HepG2 (cell line): ENCODE data around the gene TRIM66. TPM values are rescaled to one million over a fixed set of nuclear protein-coding genes. Genes with fewer than 3 reads are reported as not detected.

Experiments
- ATAC-seq: fragments of 200-7000 bp; cut with Tn5 transposase; 3 replicates; pipeline ENCODE4 v1.9.1; 2020; ENCODE audit warnings: mild to moderate bottlenecking, moderate library complexity
- BruUV-seq: library from RNA; stranded (reverse); fragments of 400-500 nt; replicated peaks from 2 replicates; lab custom pipeline; 2021; lab: Mats Ljungman, UMichigan
- CTCF ChIA-PET: fragments of 300-600 bp; formaldehyde crosslinking; extraction: SDS; loops from one replicate; lab custom pipeline; 2021; ENCODE audit warnings: low total read pairs, inconsistent platforms, low intra/inter-chr PET ratio; lab: Yijun Ruan, JAX
- POLR2A ChIA-PET: fragments of 350-600 bp; sonication (Branson Sonifier 250); formaldehyde crosslinking; loops from one replicate; lab custom pipeline; 2020; ENCODE audit warnings: antibody characterized with exemption, inconsistent platforms; lab: Yijun Ruan, JAX
- DNase-seq: peaks from one replicate; pipeline ENCODE4 v3.0.0-alpha.2; 2015; ENCODE audit warnings: low spot score
- FAIRE-seq: peaks from 3 replicates; lab custom pipeline; 2011; peaks lifted over from hg19 to GRCh38; lab: Jason Lieb, UNC
- H2AFZ ChIP-seq: one replicate; pipeline ENCODE4 v1.6.1; 2011; ENCODE audit warnings: low read length, inconsistent platforms
- H3K27ac ChIP-seq: fragments of 300-600 bp; 3 replicates; pipeline ENCODE4 v1.8.0; 2011; ENCODE audit warnings: mixed run types, mild to moderate bottlenecking, mixed read lengths, low read length, inconsistent platforms; ENCODE audit not compliant: insufficient read depth; ENCODE audit errors: extremely low read length
- H3K27me3 ChIP-seq, 2 experiments: fragments of 200-600 bp in 1 of 2; 2 replicates in 1 of 2; 3 replicates in 1 of 2; pipeline versions ENCODE4 v1.6.0 to v1.8.0; 2011; ENCODE audit warnings: low read length in 2 of 2, mild to moderate bottlenecking in 2 of 2, moderate library complexity in 2 of 2, inconsistent platforms in 1 of 2; ENCODE audit not compliant: insufficient read depth in 2 of 2, control insufficient read depth in 1 of 2
- H3K36me3 ChIP-seq, 2 experiments: fragments of 200-600 bp in 1 of 2; replicated peaks in 1 of 2; 2 replicates in 1 of 2; 3 replicates in 1 of 2; pipeline versions ENCODE4 v1.5.1 to v1.8.0; 2011; ENCODE audit warnings: low read length in 2 of 2, inconsistent platforms in 1 of 2; ENCODE audit not compliant: insufficient read depth in 2 of 2, control insufficient read depth in 1 of 2
- H3K4me1 ChIP-seq: 2 replicates; pipeline ENCODE4 v1.5.1; 2012; ENCODE audit warnings: low read length, inconsistent platforms; ENCODE audit not compliant: insufficient read depth
- H3K4me2 ChIP-seq: 2 replicates; pipeline ENCODE4 v1.6.0; 2011; ENCODE audit warnings: low read depth, low read length, inconsistent platforms
- H3K4me3 ChIP-seq, 3 experiments: fragments of 200-600 bp in 1 of 3; sonication (generic), shearing (Covaris generic) in 1 of 3; replicated peaks in 1 of 3; 2 replicates each; pipeline ENCODE4 v1.5.1; 2011 to 2016; ENCODE audit warnings: low read length in 3 of 3, inconsistent platforms in 2 of 3, low read depth in 2 of 3, mild to moderate bottlenecking in 2 of 3, control low read depth in 1 of 3, mixed read lengths in 1 of 3; ENCODE audit not compliant: insufficient read depth in 1 of 3
- H3K79me2 ChIP-seq: one replicate; pipeline ENCODE4 v1.6.1; 2011; ENCODE audit warnings: low read length, inconsistent platforms; ENCODE audit not compliant: insufficient read depth
- H3K9ac ChIP-seq: 2 replicates; pipeline ENCODE4 v1.6.0; 2011; ENCODE audit warnings: mild to moderate bottlenecking, low read depth, low read length, inconsistent platforms; ENCODE audit not compliant: insufficient read depth
- H3K9me3 ChIP-seq: 2 replicates; pipeline ENCODE4 v1.5.1; 2012; ENCODE audit warnings: mild to moderate bottlenecking, low read length
- H4K20me1 ChIP-seq: 2 replicates; pipeline ENCODE4 v1.6.0; 2011; ENCODE audit warnings: inconsistent platforms, mild to moderate bottlenecking, low read length, moderate library complexity; ENCODE audit not compliant: insufficient read depth
- ARHGAP35 ChIP-seq: sonication (generic); formaldehyde crosslinking; IDR thresholded peaks from 2 replicates; pipeline ENCODE4 v1.9.0; 2022; ENCODE audit warnings: mild to moderate bottlenecking, inconsistent platforms, moderate library complexity, missing genetic modification reagents, borderline replicate concordance
- RFX3 ChIP-seq: IDR thresholded peaks from 2 replicates; pipeline ENCODE4 v1.6.1; 2016; ENCODE audit warnings: missing biosample characterization, missing genetic modification reagents
- THAP11 ChIP-seq: IDR thresholded peaks from 2 replicates; pipeline ENCODE4 v1.6.1; 2016; ENCODE audit warnings: missing biosample characterization, missing genetic modification reagents
- ZNF598 ChIP-seq: sonication (generic); formaldehyde crosslinking; IDR thresholded peaks from 2 replicates; pipeline ENCODE4 v1.5.1; 2020; ENCODE audit warnings: mild to moderate bottlenecking, missing genetic modification reagents, borderline replicate concordance
- WGBS: methylation state at CpG from one replicate; pipeline ENCODE4 v1.1.6; 2017; ENCODE audit warnings: low lambda C conversion rate; 5-methylcytosine and 5-hydroxymethylcytosine counted together
- in situ Hi-C: cut with HindIII; loops from 2 replicates; pipeline ENCODE4 v1.10.0; 2017; ENCODE audit warnings: low pct_unique_long_range_greater_than_20kb; ENCODE audit not compliant: extremely low pct_ligation_motif_present
- intact Hi-C: fragments of 100-400 bp; cut with micrococcal nuclease; formaldehyde crosslinking; loops from one replicate; pipeline ENCODE4 v1.10.0; 2022; ENCODE audit not compliant: unreplicated experiment
- polyA plus RNA-seq, 8 experiments: library from polyadenylated mRNA; depleted of rRNA in 3 of 8; stranded (reverse) in 7 of 8; unstranded in 1 of 8; fragments of >200 nt; fragmentation: Illumina TruSeq in 4 of 8; extraction: Trizol in 4 of 8; gene quantifications; 2 replicates each; pipeline versions ENCODE4 v1.2.1 to v1.2.3, GENCODE V29; 2011 to 2016; ENCODE audit warnings: low read depth in 4 of 8, missing spikeins in 1 of 8, mixed read lengths in 1 of 8; ENCODE audit not compliant: insufficient read depth in 1 of 8
- total RNA-seq, 5 experiments: library from RNA; depleted of rRNA; stranded (reverse); fragments of >200 nt; fragmentation: Illumina TruSeq; extraction: Trizol; gene quantifications; 2 replicates each; pipeline ENCODE4 v1.2.3, GENCODE V29; 2016; ENCODE audit warnings: low read depth in 1 of 5
- TF ChIP-seq, protein P1 (sequence below): sonication (generic); formaldehyde crosslinking; IDR thresholded peaks from 2 replicates; pipeline ENCODE4 v1.4.0; 2020; ENCODE audit warnings: missing genetic modification reagents, mild to moderate bottlenecking, borderline replicate concordance
- TF ChIP-seq, protein P2 (sequence below): sonication (generic); formaldehyde crosslinking; IDR thresholded peaks from 2 replicates; pipeline ENCODE4 v1.5.0; 2020; ENCODE audit warnings: mild to moderate bottlenecking, low read depth, missing genetic modification reagents, borderline replicate concordance

TRIM66 gene
- total and polyA plus RNA-seq, 2 of the 13 experiments (the other 11 are each of a cell fraction or from before 2014, with no cell fraction given), result 4.9 to 6.1 TPM

DNA sequence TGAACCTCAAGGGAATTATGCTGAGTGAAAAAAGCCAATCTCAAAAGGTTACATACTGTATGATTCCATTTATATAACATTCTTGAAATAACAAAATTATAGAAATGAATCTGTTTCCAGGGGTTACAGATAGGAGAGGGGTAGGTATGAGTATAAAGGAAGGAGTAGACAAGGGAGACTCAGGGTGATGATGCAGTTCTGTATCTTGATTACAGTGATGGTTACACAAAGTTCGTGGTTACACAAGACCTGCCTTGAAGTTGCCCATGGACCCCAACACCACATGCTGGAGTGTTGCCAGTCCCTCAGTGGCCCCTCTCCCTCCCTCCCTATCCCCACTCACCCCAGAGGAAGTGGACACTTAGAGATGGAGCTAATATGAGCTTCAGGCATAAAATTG, 108.7 kb downstream of the TRIM66 start:
- TF ChIP-seq, protein P1, sequence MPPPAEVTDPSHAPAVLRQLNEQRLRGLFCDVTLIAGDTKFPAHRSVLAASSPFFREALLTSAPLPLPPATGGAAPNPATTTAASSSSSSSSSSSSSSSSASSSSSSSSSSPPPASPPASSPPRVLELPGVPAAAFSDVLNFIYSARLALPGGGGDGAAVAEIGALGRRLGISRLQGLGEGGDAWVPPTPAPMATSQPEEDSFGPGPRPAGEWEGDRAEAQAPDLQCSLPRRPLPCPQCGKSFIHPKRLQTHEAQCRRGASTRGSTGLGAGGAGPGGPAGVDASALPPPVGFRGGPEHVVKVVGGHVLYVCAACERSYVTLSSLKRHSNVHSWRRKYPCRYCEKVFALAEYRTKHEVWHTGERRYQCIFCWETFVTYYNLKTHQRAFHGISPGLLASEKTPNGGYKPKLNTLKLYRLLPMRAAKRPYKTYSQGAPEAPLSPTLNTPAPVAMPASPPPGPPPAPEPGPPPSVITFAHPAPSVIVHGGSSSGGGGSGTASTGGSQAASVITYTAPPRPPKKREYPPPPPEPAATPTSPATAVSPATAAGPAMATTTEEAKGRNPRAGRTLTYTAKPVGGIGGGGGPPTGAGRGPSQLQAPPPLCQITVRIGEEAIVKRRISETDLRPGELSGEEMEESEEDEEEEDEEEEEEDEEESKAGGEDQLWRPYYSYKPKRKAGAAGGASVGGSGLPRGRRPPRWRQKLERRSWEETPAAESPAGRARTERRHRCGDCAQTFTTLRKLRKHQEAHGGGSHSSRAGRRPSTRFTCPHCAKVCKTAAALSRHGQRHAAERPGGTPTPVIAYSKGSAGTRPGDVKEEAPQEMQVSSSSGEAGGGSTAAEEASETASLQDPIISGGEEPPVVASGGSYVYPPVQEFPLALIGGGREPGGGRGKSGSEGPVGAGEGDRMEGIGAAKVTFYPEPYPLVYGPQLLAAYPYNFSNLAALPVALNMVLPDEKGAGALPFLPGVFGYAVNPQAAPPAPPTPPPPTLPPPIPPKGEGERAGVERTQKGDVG, result no peak
- TF ChIP-seq, protein P2, sequence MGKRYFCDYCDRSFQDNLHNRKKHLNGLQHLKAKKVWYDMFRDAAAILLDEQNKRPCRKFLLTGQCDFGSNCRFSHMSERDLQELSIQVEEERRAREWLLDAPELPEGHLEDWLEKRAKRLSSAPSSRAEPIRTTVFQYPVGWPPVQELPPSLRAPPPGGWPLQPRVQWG (CRISPR knock-in tag), result no peak
- TF ChIP-seq ARHGAP35 (CRISPR knock-in tag) (no peak), RFX3 (no peak), THAP11 (CRISPR knock-in tag) (no peak), ZNF598 (CRISPR knock-in tag) (no peak)
- no peaks in the 10 kb centered on the region for H3K27me3 ChIP-seq
- no peaks in the 10 kb centered on the region for H3K4me1 ChIP-seq
- ATAC-seq, result no peak
- POLR2A ChIA-PET, result no interaction called here
- no peaks in the 10 kb centered on the region for H3K79me2 ChIP-seq
- no peak for DNase-seq
- intact Hi-C loops, result no loop called here
- BruUV-seq, result no TSS peak
- H2AFZ ChIP-seq, result no peak overlapping the region
- in situ Hi-C loops, result no loop called here
- H3K4me3 ChIP-seq, result no peak overlapping the region
- no peak for FAIRE-seq
- CTCF ChIA-PET, result no interaction called here
- H3K9ac ChIP-seq, result no peak overlapping the region
- WGBS, result 9% methylated on average over 1 of the region's 1 CpG
- no peaks in the 10 kb centered on the region for H3K9me3 ChIP-seq
- H3K36me3 ChIP-seq, result no peaks in the 10 kb centered on the region
- no peak overlapping the region for H3K27ac ChIP-seq
- no peak overlapping the region for H3K4me2 ChIP-seq
- no peaks in the 10 kb centered on the region for H4K20me1 ChIP-seq
